ENCODE results near the gene TOP1.
A peak's percentile ranks its signal among the peaks of the same experiment; 100 is the strongest.
"Not testable (repeated sequence)": the region's sequence is repeated elsewhere in the genome, so short reads cannot be mapped to it uniquely, and the experiment has no call there.

TOP1 gene

DNA sequence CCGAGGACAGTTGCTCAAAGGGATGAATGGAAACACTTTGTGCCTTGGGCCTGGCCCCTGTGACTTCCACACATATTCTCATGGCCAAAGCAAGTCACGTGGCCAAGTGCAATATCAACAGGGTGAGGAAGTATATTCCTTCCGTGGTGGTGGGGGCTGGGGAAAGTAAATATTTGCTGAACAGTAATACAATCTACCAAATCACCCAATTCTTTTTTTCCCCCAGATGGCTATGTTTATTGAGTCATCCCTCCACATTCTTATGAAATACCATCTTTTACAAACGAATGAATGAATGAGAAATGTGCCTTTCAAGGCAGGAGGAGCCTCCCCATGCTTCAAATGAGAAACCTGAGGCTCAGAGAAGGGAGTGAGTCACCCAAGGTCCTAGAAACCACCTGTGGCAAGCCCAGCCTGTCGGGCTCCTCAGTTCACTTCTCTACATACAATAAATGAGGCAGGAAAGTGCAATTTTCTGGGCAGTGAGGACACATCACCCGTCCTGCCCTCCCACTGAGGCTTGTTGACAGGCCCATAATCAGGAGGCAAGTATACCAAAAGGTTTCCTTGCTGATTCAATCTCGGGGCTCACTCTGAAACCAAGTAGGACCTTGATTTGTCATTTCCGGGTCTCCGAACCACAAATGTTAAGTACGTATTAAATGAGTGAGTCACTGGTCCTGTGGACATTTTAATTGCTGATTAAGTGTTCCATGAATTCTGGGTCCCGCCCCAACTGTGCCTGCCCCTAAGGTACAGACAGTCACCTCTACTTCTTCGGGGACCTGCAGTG lies 25.3 kb upstream of the TOP1 start:
- H3K27ac ChIP-seq (ENCODE audit: low read depth in 2 of 2, low read length in 2 of 2), result peak overlapping the region; percentile 91 to 96
- H3K4me1 ChIP-seq (ENCODE audit: control insufficient read depth in 2 of 2, insufficient read depth in 2 of 2, low read length in 2 of 2), result peaks cover 37 to 39% of the 10 kb centered on the region in 2 donors
- H3K9me3 ChIP-seq (ENCODE audit: control insufficient read depth in 2 of 2, low read length in 2 of 2), result no peaks in the 10 kb centered on the region
- H3K36me3 ChIP-seq (ENCODE audit: control insufficient read depth in 2 of 2, insufficient read depth in 2 of 2, low read length in 2 of 2), result no peaks in the 10 kb centered on the region
- no peaks in the 10 kb centered on the region for H3K27me3 ChIP-seq (ENCODE audit: control insufficient read depth in 2 of 2, insufficient read depth in 2 of 2, low read length in 2 of 2)
- peak overlapping the region; percentile 47 to 65 for H3K4me3 ChIP-seq (ENCODE audit: low read length in 2 of 2)
- peak overlapping the region; percentile 63 to 73 for H3K9ac ChIP-seq (ENCODE audit: low read depth in 1 of 2, low read length in 2 of 2)

DNA sequence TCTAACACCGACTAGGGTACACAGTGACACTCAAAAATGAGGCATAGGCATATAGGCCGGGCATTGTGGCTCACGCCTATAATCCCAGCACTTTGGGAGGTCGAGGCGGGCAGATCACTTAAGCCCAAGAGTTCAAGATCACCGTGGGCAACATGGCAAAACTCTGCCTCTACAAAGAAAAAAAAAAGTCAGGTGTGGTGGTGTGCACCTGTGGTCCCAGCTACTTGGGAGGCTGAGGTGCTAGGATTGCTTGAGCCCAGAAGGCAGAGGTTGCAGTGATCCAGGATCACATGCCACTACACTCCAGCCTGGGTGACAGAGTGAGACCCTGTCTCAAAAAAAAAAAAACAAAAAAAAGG lies 24.7 kb upstream of the TOP1 start:
- H3K27ac ChIP-seq (ENCODE audit: low read depth in 2 of 2, low read length in 2 of 2), result peak overlapping the region; percentile 91 to 96
- not testable (repeated sequence) for H3K9me3 ChIP-seq (ENCODE audit: control insufficient read depth in 2 of 2, low read length in 2 of 2); H3K27me3 ChIP-seq (ENCODE audit: control insufficient read depth in 2 of 2, insufficient read depth in 2 of 2, low read length in 2 of 2); H3K36me3 ChIP-seq (ENCODE audit: control insufficient read depth in 2 of 2, insufficient read depth in 2 of 2, low read length in 2 of 2)
- peak overlapping the region; percentile 63 to 73 for H3K9ac ChIP-seq (ENCODE audit: low read depth in 1 of 2, low read length in 2 of 2)
- peak overlapping the region; percentile 47 to 65 for H3K4me3 ChIP-seq (ENCODE audit: low read length in 2 of 2)
- H3K4me1 ChIP-seq (ENCODE audit: control insufficient read depth in 2 of 2, insufficient read depth in 2 of 2, low read length in 2 of 2), result peaks cover 37 to 39% of the 10 kb centered on the region in 2 donors

DNA sequence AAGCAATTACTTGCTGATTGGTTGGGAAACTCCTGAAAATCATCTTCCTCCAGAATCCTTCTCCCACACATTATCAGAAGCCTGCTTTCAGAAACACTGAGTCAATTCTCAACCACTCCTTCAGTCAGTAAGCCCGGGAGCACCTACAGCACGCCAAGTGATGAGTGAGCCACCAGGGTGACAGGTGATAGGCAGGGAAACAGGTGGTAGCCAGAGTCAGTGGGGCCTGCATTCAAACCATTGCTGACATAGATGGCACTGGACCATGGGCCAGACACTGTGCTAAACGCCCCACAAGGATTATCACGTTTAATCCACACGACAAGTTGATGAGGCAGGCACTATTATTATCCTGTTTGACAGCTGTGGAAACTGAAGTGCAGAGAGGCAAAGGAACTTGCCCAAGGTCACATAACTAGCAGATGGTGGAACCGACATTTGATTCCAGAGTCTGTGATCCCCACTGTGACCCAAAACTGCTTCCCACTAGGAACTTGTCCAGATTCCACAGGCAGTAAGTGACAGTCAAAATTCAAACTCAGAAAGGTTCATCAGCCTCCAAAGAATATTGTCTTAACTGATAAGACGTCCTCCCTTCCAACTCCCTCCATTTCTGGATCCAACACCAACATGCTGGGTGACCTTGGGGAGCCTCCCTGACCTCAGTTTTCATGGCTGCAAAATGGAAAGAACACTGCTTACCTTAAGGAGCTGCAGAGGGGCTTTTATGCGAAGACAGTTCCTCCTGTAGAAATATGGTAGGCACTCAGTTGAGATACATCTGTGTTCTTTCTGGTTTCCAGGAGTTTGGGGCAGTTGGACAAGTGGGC lies 23.9 kb upstream of the TOP1 start:
- Histone ChIP-seq H3K4me3 (ENCODE audit: low read length in 2 of 2) (peak overlapping the region in 1 of 2 donors; percentile 1), H3K4me1 (ENCODE audit: control insufficient read depth in 2 of 2, insufficient read depth in 2 of 2, low read length in 2 of 2) (peaks cover 37 to 39% of the 10 kb centered on the region in 2 donors), H3K27me3 (ENCODE audit: control insufficient read depth in 2 of 2, insufficient read depth in 2 of 2, low read length in 2 of 2) (no peaks in the 10 kb centered on the region), H3K36me3 (ENCODE audit: control insufficient read depth in 2 of 2, insufficient read depth in 2 of 2, low read length in 2 of 2) (no peaks in the 10 kb centered on the region), H3K9ac (ENCODE audit: low read depth in 1 of 2, low read length in 2 of 2) (no peak overlapping the region), H3K9me3 (ENCODE audit: control insufficient read depth in 2 of 2, low read length in 2 of 2) (no peaks in the 10 kb centered on the region), H3K27ac (ENCODE audit: low read depth in 2 of 2, low read length in 2 of 2) (peak overlapping the region; percentile 49 to 96)

DNA sequence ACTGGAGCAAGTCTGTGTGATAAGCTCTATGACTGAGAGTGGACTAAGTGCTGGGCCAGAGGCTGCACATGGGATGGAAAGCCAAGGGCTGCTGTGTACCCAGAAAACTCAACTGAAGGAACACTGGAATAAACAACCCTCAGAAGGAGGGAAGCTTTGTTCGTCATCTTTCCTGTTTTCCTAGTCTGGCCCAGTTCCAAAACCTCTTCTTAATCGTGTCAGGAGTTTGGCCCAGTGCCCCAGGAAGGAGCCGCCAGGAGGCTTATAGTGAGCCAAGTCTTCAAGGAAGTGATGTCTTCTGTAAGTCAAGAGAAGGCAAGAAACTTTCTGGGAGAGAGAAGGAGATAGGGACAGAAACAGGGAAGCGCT lies 23.3 kb upstream of the TOP1 start:
- no peaks in the 10 kb centered on the region for H3K27me3 ChIP-seq (ENCODE audit: control insufficient read depth in 2 of 2, insufficient read depth in 2 of 2, low read length in 2 of 2)
- peaks cover 37 to 39% of the 10 kb centered on the region in 2 donors for H3K4me1 ChIP-seq (ENCODE audit: control insufficient read depth in 2 of 2, insufficient read depth in 2 of 2, low read length in 2 of 2)
- no peaks in the 10 kb centered on the region for H3K36me3 ChIP-seq (ENCODE audit: control insufficient read depth in 2 of 2, insufficient read depth in 2 of 2, low read length in 2 of 2)
- H3K27ac ChIP-seq (ENCODE audit: low read depth in 2 of 2, low read length in 2 of 2), result peak overlapping the region; percentile 61 to 63
- peak overlapping the region in 1 of 2 donors; percentile 2 for H3K4me3 ChIP-seq (ENCODE audit: low read length in 2 of 2)
- H3K9me3 ChIP-seq (ENCODE audit: control insufficient read depth in 2 of 2, low read length in 2 of 2), result no peaks in the 10 kb centered on the region
- H3K9ac ChIP-seq (ENCODE audit: low read depth in 1 of 2, low read length in 2 of 2), result peak overlapping the region in 1 of 2 donors; percentile 0

DNA sequence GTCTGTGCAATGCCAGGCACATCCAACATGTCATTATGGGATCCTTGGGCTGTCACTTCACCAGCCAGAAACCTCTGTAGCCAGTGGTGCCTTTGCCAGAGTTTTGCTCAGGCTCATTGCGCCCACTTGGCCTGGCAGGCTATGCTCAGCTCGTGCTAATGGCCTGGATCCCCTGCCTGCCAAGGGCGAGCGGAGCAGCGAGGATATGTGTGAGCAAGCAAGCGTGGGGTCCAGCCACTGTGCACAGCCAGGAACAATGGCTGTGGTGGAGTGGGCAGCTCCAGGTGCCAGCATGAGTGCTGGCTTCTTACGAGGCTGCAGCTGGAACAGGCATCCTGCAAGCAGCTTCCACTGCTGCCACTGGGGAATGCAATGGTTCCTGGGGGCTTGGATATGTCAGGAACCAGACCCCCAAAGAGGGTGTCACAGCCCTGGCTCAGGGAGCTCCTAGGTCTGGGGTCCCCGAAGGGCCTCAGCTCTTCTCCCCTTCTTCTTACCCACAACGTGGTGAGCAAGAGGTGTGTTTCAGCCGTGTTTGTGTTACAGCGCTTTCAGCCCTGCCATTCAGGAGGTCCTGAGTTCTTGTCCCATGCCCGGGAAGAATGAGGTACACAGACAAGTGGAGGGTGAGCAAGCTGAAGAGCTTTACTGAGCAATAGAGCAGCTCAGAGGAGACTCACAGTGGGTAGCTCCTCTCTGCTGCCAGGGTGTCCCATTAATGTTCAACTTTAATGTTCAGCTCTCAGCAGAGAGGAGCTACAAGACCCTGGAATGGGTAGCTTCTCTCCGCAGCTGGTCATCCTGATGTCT lies 22.3 kb upstream of the TOP1 start:
- no peak overlapping the region for H3K4me3 ChIP-seq (ENCODE audit: low read length in 2 of 2)
- H3K27ac ChIP-seq (ENCODE audit: low read depth in 2 of 2, low read length in 2 of 2), result peak overlapping the region; percentile 61 to 63
- no peaks in the 10 kb centered on the region for H3K36me3 ChIP-seq (ENCODE audit: control insufficient read depth in 2 of 2, insufficient read depth in 2 of 2, low read length in 2 of 2)
- no peak overlapping the region for H3K9ac ChIP-seq (ENCODE audit: low read depth in 1 of 2, low read length in 2 of 2)
- peaks cover 39% of the 10 kb centered on the region in 2 donors for H3K4me1 ChIP-seq (ENCODE audit: control insufficient read depth in 2 of 2, insufficient read depth in 2 of 2, low read length in 2 of 2)
- H3K27me3 ChIP-seq (ENCODE audit: control insufficient read depth in 2 of 2, insufficient read depth in 2 of 2, low read length in 2 of 2), result no peaks in the 10 kb centered on the region
- no peaks in the 10 kb centered on the region for H3K9me3 ChIP-seq (ENCODE audit: control insufficient read depth in 2 of 2, low read length in 2 of 2)

DNA sequence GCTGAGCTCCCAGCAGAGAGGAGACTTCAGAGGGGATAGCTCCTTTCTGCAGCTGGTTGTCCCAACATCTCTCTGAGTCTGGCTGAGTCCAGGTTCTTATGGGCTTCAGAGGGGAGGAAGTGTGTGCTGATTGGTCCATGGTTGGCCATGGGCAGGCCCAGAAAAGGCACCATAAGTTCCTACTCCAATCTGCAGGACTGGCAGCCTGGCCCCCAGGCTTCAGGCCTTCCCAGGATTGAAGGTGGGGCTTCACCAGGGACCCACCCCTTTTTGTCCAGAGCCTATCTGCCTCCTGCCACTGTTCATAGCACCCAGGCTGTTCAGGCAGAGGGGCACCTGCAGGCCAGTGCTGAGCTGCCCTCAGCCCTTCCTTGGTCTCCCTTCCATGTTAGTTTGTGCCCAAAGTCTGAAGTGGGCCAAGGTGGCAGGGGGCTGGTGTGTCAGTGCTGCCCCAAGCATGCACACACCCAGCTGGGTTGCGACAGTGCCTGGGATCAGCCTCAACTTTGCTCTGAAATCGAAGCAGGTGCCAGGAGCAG lies 21.6 kb upstream of the TOP1 start:
- H3K4me3 ChIP-seq (ENCODE audit: low read length in 2 of 2), result no peak overlapping the region
- H3K4me1 ChIP-seq (ENCODE audit: control insufficient read depth in 2 of 2, insufficient read depth in 2 of 2, low read length in 2 of 2), result peaks cover 39 to 40% of the 10 kb centered on the region in 2 donors
- no peaks in the 10 kb centered on the region for H3K27me3 ChIP-seq (ENCODE audit: control insufficient read depth in 2 of 2, insufficient read depth in 2 of 2, low read length in 2 of 2)
- no peaks in the 10 kb centered on the region for H3K9me3 ChIP-seq (ENCODE audit: control insufficient read depth in 2 of 2, low read length in 2 of 2)
- H3K27ac ChIP-seq (ENCODE audit: low read depth in 2 of 2, low read length in 2 of 2), result no peak overlapping the region
- no peaks in the 10 kb centered on the region for H3K36me3 ChIP-seq (ENCODE audit: control insufficient read depth in 2 of 2, insufficient read depth in 2 of 2, low read length in 2 of 2)
- H3K9ac ChIP-seq (ENCODE audit: low read depth in 1 of 2, low read length in 2 of 2), result no peak overlapping the region

DNA sequence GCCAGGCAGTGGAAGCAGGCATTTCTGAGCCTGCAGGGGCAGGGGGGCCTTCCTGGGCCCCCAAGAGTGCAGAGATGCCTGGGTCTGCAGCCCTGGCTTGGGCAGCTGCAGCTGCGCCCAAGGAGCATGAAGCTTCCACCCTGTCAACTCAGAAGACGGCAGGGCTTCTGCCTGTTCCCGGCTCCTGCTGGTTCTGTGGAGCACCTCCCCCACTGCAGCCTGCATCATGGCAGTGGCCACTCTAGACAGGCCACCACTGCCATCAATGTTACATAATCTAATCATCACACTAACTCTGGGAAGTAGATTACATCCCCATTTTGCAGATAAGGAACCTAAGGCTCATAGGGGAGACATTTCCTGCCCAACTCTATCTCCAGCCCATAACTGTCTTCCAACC lies 21.1 kb upstream of the TOP1 start:
- H3K27ac ChIP-seq (ENCODE audit: low read depth in 2 of 2, low read length in 2 of 2), result no peak overlapping the region
- no peak overlapping the region for H3K9ac ChIP-seq (ENCODE audit: low read depth in 1 of 2, low read length in 2 of 2)
- no peaks in the 10 kb centered on the region for H3K9me3 ChIP-seq (ENCODE audit: control insufficient read depth in 2 of 2, low read length in 2 of 2)
- H3K4me1 ChIP-seq (ENCODE audit: control insufficient read depth in 2 of 2, insufficient read depth in 2 of 2, low read length in 2 of 2), result peaks cover 39 to 41% of the 10 kb centered on the region in 2 donors
- no peaks in the 10 kb centered on the region for H3K27me3 ChIP-seq (ENCODE audit: control insufficient read depth in 2 of 2, insufficient read depth in 2 of 2, low read length in 2 of 2)
- no peaks in the 10 kb centered on the region for H3K36me3 ChIP-seq (ENCODE audit: control insufficient read depth in 2 of 2, insufficient read depth in 2 of 2, low read length in 2 of 2)
- no peak overlapping the region for H3K4me3 ChIP-seq (ENCODE audit: low read length in 2 of 2)

DNA sequence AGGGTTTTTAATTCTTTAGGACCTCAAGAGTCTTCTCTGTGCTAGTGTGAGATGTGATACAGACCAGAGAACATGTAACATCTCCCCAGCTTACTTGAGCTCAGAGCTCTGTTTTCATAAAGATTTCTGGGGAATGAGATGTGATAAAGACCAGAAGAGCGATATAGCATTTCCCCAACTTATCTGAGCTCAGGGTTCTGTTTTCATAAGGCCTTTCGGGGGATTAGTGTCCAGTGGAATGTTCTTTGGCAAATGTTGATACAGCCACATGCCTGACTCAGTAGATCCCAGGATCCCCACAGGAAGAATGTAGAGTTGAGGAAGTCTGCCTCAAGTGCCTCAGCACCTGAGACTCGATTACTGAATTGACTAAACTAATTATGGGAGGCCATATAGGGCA lies 18.7 kb upstream of the TOP1 start:
- no peak overlapping the region for H3K4me3 ChIP-seq (ENCODE audit: low read length in 2 of 2)
- no peaks in the 10 kb centered on the region for H3K9me3 ChIP-seq (ENCODE audit: control insufficient read depth in 2 of 2, low read length in 2 of 2)
- H3K27ac ChIP-seq (ENCODE audit: low read depth in 2 of 2, low read length in 2 of 2), result no peak overlapping the region
- no peak overlapping the region for H3K9ac ChIP-seq (ENCODE audit: low read depth in 1 of 2, low read length in 2 of 2)
- H3K27me3 ChIP-seq (ENCODE audit: control insufficient read depth in 2 of 2, insufficient read depth in 2 of 2, low read length in 2 of 2), result no peaks in the 10 kb centered on the region
- H3K36me3 ChIP-seq (ENCODE audit: control insufficient read depth in 2 of 2, insufficient read depth in 2 of 2, low read length in 2 of 2), result no peaks in the 10 kb centered on the region
- H3K4me1 ChIP-seq (ENCODE audit: control insufficient read depth in 2 of 2, insufficient read depth in 2 of 2, low read length in 2 of 2), result peaks cover 19 to 24% of the 10 kb centered on the region in 2 donors

DNA sequence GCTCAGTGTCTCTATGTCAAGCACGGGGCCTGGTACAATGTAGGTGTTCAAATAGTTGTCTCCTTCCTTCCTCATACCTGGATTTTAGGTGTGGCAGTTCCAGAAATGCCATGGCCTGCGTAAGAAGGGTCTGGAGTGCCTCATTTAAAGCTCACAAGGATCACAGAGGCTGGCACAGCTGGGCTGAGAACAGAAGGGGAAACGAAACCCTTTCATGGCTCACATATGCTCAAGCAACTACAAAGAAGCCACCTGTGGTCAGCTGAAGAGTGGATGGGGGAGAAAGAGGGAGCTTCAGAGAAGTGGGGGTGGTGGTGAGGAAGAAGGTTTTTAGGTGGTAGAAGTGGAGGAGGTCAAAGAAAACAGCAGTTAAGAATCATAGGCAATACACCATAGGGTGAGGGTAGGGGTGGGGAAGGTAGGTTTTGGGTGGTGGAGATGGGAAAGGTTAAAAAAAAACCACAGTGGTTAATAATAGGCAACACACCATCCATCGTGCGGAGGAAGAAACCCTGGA lies 17.0 kb upstream of the TOP1 start:
- Histone ChIP-seq H3K4me3 (ENCODE audit: low read length in 2 of 2) (no peak overlapping the region), H3K27me3 (ENCODE audit: control insufficient read depth in 2 of 2, insufficient read depth in 2 of 2, low read length in 2 of 2) (no peaks in the 10 kb centered on the region), H3K9ac (ENCODE audit: low read depth in 1 of 2, low read length in 2 of 2) (no peak overlapping the region), H3K36me3 (ENCODE audit: control insufficient read depth in 2 of 2, insufficient read depth in 2 of 2, low read length in 2 of 2) (no peaks in the 10 kb centered on the region), H3K4me1 (ENCODE audit: control insufficient read depth in 2 of 2, insufficient read depth in 2 of 2, low read length in 2 of 2) (peaks cover 6 to 13% of the 10 kb centered on the region in 2 donors), H3K27ac (ENCODE audit: low read depth in 2 of 2, low read length in 2 of 2) (peak overlapping the region in 1 of 2 donors; percentile 35), H3K9me3 (ENCODE audit: control insufficient read depth in 2 of 2, low read length in 2 of 2) (no peaks in the 10 kb centered on the region)
